GM13977 (cell line): ENCODE data around the gene GLB1L2.

Source experiments
- DNase-seq: peaks from one replicate; pipeline ENCODE4 v3.0.0; 2012; ENCODE audit warnings: low spot score
- in situ Hi-C: fragments of 300-500 bp; cut with MboI; formaldehyde crosslinking; loops from one replicate; pipeline ENCODE4 v1.12.0; 2022; ENCODE audit warnings: low sequenced_read_pairs, low pct_unique_long_range_greater_than_20kb, mixed read lengths, inconsistent platforms; ENCODE audit not compliant: unreplicated experiment
- TF ChIP-seq, protein P1 (sequence below): IDR thresholded peaks from 2 replicates; pipeline ENCODE4 v1.5.1; 2012; ENCODE audit warnings: mild to moderate bottlenecking, control low read depth; ENCODE audit not compliant: insufficient read depth; ENCODE audit errors: extremely low read depth, missing control alignments

The GLB1L2 gene

GRCh38 chr11:134358856-134359490 lies 27.2 kb downstream of the GLB1L2 start:
- in situ Hi-C loops = no loop called here
- no peak for DNase-seq
- TF ChIP-seq, protein P1, sequence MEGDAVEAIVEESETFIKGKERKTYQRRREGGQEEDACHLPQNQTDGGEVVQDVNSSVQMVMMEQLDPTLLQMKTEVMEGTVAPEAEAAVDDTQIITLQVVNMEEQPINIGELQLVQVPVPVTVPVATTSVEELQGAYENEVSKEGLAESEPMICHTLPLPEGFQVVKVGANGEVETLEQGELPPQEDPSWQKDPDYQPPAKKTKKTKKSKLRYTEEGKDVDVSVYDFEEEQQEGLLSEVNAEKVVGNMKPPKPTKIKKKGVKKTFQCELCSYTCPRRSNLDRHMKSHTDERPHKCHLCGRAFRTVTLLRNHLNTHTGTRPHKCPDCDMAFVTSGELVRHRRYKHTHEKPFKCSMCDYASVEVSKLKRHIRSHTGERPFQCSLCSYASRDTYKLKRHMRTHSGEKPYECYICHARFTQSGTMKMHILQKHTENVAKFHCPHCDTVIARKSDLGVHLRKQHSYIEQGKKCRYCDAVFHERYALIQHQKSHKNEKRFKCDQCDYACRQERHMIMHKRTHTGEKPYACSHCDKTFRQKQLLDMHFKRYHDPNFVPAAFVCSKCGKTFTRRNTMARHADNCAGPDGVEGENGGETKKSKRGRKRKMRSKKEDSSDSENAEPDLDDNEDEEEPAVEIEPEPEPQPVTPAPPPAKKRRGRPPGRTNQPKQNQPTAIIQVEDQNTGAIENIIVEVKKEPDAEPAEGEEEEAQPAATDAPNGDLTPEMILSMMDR = no peak

DNA sequence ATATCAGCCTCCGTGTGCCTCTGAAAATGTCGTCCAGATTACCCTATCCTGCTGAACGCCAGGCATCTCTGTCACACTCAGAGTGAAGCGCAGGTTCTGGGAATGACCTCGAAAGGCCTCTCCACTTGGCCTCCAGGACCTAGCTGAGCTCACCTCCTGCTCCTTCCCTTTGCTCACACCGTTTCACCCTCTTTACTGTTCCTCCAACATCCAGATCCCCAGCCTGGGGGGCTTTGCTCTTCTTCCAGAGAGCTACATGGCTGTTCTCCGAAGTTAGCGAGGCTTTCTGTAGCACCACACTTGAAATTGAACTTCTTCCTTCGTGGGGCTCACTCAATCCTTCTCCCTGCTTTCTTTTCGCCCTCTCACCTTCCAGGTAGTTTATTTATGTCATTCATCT lies 27.9 kb downstream of the GLB1L2 start:
- no peak for DNase-seq
- TF ChIP-seq, protein P1 = no peak
- in situ Hi-C loops = no loop called here

- in situ Hi-C loops = no loop called here
- TF ChIP-seq, protein P1 = peak; percentile 94
- DNase-seq = peak; percentile 91
Observed at GRCh38 chr11:134360050-134360835, 28.5 kb downstream of the GLB1L2 start.

DNA sequence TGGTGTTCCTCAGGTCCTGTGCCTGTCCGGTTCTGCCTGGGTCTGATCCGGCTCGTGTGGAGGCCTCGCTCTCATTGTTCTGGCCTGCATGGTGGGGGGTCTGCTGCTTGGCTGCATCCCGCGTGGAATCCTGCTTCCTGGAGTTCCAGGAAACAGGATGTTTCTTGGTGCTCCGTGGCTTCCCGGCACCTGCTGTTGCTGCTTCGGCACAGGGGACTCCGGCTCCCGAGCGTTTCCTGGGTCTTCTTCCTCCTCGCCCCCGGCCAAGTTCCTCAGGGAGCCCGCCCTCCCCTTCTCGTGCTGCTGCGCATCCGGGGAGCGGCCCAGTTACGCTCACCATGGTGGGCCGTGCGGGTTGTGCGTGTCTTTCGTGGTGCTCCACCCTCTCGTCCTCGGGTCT lies 29.9 kb downstream of the GLB1L2 start:
- in situ Hi-C loops = no loop called here
- no peak for DNase-seq
- TF ChIP-seq, protein P1 = no peak

DNA sequence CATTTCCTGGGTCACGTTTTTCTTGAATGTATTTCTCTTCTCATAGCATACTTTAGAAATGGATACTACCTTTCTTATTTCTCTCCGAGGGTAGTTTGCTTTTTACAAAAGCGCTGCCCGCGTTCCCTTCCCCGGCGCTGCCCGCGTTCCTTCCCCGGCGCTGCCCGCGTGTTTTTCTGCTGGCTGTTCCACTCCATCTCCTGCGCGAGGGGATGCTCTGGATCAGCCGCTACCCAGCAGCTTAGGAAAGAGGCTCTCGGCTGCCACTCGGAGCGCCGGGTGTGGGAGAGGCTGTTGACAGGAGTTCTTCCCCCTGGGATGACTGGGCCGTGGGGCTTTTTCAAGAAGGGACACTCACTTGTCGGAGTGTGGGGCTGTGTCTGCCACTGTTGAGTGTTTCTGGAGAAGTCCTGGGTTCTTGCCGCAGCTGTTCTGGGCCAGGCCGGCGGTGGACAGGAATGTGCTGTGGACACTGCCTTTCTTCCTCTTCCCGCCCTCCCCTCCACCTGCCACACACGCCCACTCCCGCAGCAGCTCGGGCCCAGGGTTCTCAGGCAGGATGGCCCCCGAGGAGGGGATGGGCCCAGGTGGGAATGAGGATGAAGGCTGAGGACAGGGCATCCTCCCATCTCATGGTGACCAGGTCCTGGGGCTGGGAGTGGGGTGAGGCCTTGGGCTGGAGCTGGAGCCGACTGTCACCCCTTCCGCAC lies 30.6 kb downstream of the GLB1L2 start:
- in situ Hi-C loops = no loop called here
- TF ChIP-seq, protein P1 = no peak
- no peak for DNase-seq

GRCh38 chr11:134363161-134363560 lies 31.4 kb downstream of the GLB1L2 start:
- DNase-seq = no peak
- in situ Hi-C loops = no loop called here
- TF ChIP-seq, protein P1 = no peak
